ENCODE measurements around the gene TUBA1A.
A peak's percentile ranks its signal among the peaks of the same experiment; 100 is the strongest.
"Not testable (repeated sequence)": the region's sequence is repeated elsewhere in the genome, so short reads cannot be mapped to it uniquely, and the experiment has no call there.

Gene TUBA1A

DNA sequence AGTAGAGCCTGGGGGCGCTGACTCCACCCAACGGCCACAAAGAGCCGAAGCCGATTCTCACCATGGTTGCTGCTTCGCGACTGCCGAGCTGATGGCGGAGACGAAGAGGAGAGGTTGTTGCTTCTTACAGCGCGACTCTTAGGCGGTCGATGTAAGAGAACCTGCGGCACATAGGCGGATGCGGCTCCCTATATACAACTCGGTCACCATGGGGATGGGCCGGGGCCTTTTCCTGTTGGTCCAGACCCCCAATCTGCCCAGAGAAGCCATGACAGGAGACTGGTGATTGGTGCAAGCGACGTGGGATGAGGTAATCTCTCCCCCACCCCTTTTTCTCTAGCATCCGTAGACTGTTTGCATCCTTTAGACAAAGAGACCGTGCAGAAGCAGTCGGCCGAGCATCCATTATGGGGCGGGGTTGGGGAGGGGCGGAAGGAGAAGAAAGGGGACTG lies at the start of gene TUBA1A:
Gene TUBA1A (minus strand): TSS at position 165 of the 452 bp plus-strand sequence. CDS start 101 bp downstream, at position 64.
- DNase-seq = peak; percentile 100

DNA sequence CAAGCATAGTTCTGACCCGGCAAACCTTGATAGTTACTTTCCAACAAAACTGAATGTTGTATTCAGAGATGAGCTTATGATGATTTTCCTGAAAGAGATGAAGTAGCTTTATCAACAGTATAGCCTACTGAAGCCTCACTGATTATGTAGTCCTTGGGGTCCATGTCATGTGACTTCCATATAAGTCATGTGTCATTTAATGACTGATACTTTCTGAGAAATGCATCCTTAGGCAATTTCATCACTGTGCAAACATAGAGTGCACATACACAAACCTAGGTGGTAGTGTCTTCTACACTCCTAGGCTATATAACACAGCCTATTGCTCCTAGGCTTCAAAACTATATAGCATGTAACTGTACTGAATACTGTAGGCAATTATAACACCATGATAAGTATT lies 47.5 kb upstream of the TUBA1A start:
- no peak for DNase-seq

DNA sequence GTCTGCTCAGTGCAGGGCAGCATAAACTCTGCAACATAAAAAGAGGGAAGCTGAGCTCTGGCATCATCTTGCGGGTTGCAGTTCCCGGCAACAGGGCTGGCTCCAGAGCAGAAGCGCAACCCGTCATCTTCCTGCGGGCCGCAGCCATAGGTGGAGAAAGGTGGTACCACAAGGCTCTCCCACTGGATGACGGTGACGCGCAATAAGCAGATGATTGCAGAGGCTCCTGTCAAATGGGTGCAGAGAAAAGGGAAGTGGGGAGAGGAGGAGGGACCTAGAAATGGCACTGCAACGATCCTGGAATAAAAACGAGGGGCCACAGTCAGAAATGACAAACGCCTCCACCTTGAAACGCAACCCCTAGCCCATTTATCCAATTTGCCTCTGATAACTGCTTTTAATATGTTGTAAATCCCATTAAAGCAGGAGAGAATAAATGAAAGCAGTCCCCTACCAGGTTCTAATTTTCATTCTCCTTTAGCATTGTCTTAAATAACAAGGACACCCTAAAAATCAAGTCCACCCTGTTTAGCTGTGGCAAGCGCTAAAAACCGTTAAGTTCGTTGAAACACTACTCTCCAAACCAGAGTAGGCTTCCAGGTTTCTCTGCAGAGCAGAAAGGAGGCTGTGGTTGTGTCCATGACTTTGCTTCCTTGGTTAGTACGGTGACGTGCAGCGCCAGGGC lies 45.1 kb upstream of the TUBA1A start:
- DNase-seq = no peak

DNA sequence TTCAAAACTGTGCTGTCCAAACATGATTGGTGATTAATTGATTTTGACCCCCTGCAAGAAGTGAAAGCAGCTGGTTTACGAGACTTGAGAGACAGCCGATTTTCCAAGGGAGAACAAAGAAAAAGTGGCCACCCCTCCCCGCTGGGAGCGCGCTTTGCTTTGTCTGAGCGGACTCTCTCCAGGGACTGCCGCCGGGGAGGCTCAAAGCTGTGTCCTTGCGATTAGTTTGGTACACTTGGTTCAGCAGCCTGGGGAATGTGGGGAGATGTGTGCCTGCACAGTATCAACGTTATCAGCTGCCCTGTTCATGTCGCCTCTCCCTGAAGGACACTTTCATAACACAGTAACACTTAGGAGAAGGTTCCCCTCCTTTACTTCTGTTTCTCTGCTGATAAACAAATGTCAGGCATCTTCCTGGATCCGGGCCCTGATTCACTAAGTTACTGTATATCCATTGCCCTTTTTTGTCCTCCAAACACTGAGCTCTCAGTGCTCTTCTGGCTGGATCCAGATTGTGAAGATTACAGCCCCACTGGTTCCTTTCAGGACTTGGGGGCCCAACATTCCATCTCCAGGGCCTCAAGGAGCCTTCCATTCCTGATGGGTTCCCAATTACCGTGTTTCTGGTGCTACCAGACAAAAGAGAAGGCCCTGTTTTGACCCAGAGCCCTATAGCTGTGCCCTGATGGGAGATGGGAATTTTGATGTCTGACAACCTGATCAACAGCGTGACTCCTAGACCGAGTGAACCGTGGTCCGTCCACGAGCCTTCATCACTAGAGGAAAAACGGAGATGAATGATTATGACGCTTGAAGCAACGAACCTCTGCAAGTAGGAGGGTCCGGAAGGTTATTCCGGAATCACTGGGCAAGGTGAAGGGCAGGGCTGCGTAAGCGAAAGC lies 44.3 kb upstream of the TUBA1A start:
- DNase-seq = peak; percentile 65

DNA sequence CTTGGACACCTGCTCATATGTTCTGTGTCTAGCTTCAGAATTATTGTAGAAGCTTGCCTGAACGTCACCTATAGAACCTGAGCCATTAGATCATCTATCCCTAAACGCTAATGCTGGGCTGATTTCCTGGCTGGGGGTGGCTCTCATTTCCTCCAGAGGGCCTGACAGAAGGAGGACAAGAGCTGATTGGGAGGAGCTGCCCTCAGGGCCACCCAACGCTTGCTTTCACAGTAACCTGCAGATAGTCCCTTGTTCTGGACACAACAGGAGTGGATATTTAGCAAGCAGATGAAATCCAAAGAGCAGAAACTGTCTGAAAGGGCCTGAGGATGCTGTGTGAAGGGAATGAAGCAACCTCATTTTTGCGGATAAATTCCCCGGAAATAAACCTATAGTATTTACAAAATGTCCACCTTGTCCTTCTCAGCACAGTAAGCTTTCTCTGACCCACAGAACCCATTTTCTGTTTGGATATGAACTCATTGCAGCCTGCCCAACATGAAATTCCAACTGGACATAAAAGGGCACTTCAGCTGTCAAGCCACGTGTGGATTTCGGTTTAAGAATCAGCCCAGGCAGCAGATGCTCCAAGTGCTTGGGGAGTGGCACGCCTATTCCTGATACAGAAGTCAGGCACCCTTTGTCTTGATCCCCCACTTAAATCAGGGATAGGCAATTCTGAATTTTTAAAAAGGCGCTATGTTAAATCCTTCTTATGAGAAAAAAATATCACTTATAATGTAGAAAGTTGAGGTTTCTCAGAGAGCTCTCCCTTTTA lies 43.2 kb upstream of the TUBA1A start:
- DNase-seq = peak; percentile 18

DNA sequence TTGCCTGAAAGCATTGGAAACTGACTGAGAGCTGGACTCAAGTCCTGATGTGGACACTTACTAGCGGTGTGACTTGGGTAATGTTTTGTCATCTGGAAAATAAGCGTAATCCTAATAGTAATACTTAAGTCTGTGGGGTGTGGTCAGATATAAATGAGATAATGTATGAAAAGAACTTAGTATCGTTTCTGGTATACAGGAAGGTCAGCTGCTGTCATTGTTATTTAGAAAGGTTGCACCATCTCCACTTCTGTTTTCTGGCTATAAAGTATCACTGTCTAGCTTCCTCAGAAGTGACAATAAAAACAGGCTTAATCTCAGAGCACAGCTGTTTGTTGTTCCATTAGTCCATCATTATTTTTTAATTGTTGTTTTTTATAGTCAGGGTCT lies 41.9 kb upstream of the TUBA1A start:
- no peak for DNase-seq

DNA sequence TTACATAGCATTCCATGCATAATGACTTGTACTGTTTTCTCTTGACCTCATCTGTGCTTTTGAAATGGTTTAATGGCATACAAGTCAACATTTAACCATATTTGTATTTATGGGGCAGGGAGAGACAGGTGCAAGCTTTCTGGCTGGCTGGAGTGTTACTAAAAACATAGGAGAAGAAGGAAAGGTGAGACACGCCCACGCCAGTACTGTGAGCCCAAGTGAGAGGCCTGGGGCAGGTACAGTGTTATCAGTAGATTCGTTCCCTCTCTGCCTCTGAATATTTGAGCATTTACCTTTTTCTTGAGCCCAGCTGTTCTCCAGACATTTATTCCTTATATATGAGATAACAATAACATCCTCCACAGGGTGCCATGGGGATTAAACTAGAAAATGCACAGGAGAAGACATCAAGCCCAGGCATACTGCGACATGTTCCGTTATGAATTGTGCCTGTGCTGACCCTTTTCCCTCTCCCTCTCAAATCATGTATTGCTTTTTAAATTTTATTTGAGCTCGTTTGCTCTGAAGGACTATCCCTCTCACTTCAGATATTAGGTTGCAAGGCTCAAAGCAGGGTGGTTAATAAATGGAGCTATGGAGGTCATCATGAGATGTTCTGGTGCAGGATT lies 41.4 kb upstream of the TUBA1A start:
- DNase-seq = no peak

DNA sequence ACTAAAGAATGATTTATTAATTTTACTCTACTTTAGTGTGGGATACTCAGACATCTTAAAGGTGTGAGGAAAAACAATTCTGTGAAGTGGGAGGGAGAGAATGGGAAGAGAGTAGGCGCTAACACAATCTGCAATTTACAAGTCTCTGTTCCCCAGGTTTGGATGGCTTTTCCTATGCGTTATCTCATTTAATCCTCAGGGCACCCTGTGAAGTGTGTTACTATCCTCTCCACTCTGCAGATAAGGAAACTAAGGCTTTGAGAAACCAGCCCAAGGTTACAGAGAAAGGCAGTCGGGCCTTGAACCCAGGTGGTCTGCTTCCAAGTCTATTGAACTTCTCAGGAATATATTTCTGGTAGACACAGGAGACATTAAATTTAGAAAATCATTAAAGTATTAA lies 39.8 kb upstream of the TUBA1A start:
- no peak for DNase-seq

DNA sequence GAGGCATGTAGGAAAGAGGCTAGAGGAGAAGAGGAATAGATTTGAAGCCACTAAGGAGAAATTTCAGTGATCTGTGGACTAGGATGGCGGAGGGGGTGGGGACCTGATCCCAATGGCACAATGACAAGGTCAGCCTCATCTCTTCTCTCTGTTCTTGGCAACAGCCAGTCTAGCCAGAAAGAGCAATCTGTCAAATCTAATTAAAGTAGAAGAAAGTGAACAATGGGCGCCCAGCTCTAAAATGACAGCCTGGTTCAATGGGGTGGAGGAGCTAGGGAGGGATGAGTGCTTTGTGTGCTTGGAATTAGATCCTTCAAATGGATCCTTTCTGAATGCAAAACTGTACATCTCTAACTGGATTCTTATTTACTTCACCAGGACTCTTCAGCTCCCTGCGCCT lies 38.8 kb upstream of the TUBA1A start:
- no peak for DNase-seq

DNA sequence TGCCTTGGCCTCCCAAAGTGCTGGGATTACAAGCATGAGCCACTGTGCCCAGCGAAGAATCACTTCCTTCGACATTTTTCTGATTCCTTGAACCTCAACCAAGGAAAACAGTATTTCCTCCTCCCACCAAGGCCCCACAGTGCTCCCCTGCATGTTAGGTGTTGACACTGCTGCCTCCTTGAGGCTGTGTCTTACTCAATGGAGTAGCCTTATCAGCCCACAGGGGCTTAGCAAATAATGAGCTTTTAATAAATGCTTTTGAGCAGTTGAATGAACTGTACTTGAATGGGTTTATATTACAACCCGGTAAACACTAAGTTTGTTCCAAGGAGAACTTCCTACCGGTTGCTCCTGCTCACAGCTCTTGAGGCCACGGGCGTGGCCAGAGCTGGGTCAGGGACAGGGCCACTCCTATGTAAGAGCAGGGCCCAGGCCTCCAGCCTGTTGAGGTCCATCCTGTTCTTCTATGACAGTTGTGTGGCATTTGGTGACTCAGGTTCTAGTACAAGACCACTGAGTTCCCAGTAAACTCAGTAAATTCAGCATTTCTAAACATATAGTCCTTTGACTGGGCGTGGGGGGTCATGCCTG lies 36.8 kb upstream of the TUBA1A start:
- DNase-seq = peak; percentile 56

DNA sequence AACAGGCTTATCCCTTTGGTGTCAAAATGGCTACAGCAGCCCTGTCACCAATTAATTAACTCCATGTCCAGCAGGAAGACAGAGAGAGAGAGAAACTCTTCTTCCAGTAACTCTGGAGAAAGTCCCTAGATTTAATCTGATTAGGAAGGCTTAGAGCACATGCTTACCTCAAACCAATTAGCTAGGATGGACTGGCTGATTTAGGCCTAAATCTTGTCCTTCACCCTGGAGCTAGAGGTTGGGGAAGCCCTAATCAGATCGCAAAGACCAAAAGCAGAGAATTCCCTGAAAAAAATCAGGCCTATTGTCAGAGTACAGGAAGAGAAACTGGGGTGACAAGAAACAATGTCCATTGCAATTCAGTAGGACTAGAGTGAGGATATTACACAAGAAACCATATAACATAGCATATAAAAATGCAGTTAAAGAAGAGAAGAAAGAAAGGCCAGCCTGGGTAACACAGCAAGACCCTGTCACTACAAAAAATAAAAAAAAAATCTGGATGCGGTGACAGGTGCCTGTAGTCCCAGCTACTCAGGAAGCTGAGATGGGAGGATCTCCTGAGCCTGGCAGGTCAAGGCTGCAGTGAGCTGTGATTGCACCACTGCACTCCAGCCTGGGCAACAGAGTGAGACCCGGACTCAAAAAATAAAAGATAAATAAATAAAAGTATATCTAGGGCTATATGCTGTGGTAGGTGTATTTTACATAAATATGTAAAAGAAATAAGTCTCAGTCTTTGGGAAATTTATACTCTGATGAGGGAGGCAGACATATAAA lies 34.9 kb upstream of the TUBA1A start:
- no peak for DNase-seq

DNA sequence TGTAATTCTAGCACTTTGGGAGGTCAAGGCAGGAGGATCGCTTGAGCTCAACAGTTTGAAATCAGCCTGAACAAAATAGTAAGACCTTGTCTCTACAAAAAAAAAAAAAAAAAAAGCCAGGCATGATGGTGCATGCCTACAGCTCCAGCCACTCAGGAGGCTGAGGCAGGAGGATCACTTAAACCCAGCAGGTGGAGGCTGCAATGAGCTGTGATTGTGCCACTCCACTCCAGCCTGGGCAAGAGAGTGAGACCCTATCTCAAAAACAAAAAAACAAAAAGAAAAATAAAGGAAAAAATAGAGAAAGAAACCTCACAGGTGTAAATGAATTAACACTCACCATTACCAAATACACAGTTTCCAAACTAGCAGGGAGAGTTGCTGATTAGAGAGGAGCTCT lies 34.2 kb upstream of the TUBA1A start:
- no peak for DNase-seq

DNA sequence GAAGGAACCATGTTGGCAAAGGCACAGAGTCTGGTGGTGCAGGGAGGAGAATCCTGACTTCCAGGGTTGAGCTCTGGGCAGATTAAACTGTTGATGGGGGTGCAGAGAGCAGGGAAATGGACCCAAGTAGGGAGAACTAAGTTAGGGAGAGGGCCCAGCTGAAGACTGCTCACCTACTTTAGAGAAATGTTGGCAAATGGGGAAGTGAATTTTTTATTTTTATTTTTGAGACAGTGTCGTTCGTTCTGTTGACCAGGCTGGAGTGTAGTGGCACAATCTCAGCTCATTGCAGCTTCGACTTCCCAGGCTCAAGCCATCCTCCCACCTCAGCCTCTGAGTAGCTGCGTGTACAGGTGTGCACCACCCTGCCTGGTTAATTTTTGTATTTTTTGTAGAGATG lies 32.1 kb upstream of the TUBA1A start:
- DNase-seq = no peak

DNA sequence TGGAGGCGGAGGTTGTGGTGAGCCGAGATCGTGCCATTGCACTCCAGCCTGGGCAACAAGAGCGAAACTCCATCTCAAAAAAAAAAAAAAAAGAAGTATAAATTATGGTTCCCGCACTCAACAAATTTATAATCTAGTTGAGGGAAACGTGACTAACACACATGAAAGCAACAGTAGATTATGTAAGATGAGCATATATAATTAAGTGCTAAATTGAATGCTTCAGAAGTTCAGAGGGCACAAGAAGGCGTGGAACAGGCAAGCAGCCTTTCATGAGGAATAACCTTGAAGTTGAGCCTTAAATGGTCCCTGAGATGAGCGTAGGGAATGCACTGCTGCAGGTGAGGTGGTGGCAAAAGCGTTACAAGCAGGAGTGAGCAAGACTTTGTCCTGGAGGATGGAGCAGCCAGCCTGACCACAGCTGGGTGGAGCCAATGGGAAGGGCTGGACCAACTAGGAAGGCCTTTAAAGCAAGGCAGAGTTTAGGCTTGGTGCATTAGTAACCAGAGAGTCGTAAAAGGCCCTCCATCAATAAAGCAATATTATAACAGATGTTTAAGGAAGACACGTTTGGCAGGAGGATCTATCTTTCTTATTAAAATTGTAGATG lies 30.6 kb upstream of the TUBA1A start:
- no peak for DNase-seq

DNA sequence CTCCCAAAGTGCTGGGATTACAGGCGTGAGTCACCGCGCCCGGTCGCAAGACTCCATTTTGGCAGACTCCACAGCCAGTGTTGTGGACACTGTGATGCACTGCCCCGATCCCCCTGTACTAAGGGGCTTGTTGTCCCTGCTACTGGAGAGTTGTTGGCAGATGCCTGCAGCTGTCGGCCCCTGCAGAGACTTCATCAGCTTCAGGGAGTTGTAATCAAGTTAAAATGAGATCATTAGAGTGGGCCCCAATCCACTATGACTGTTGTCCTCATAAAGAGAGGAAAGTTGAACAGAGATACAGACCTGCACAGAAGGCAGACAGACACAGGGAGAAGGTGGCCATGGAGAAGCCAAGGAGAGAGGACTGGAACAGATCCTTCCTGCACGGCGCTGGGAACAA lies 23.7 kb upstream of the TUBA1A start:
- no peak for DNase-seq

DNA sequence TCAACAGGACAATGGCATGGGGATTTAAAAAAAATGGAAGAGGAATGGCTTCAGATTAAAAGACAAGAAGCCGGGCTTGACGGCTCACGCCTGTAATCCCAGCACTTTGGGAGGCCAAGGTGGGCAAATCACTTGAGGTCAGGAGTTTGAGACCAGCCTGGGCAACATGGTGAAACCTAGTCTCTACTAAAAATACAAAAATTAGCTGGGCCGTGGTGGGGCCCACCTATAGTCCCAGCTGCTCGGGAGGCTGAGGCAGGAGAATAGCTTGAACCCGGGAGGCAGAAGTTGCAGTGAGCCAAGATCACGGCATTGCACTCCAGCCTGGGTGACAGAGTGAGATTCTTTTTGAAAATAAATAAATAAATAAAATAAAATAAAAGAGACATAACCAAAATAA lies 21.8 kb upstream of the TUBA1A start:
- not testable (repeated sequence) for DNase-seq

DNA sequence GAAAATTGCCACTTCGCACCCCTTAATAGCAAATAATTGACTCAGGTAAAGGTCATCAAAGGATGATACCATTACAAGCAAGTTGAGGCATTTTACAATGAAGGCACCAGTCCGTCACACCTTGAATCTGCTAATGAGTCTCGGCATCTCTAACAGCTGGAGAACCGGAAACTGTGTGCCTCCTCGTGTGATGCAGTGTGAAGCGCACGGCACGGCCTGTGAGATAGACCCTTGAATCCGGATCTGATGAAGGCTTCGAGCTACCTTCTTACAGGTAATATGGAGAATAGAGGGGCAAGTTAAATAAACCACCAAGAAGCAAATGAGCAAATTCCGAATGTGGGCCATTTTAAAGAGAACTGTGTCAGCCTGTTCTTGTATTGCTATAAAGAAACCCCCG lies 19.8 kb upstream of the TUBA1A start:
- no peak for DNase-seq

DNA sequence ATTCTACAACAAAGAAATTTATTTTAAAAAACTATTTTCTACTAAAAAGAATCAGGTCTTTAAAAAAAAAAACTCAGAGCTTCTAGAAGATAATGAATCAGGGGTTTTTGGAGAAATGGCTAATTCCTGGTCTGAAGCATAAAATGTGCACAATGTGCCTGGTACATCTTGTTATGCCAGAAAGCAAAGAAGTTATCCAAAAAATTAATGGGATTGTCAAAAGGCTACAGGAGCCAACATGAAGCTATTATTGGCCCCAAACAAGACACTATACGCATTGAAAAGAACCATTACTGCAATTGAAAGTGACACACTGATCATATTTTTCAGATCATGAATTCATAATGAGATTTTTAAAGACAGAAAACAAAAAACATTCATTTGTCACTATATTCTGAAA lies 19.3 kb upstream of the TUBA1A start:
- no peak for DNase-seq

DNA sequence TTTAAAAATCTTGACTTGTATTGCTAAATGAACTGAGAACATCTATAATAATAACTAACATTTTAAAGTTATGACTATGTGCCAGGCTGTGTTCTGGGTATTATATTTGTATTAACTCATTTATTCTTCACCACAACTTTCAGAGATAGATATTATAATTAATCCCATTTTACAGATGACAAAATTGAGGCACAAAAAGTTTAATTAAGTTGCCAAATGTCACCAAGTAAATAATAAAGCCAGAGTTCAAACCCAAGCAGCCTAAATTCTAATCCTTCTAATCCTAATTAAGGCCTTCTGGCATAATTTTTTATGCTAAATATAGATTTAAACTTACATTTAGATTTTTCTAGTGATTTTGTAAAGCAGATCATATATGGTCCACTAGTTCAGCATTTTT lies 17.5 kb upstream of the TUBA1A start:
- no peak for DNase-seq

DNA sequence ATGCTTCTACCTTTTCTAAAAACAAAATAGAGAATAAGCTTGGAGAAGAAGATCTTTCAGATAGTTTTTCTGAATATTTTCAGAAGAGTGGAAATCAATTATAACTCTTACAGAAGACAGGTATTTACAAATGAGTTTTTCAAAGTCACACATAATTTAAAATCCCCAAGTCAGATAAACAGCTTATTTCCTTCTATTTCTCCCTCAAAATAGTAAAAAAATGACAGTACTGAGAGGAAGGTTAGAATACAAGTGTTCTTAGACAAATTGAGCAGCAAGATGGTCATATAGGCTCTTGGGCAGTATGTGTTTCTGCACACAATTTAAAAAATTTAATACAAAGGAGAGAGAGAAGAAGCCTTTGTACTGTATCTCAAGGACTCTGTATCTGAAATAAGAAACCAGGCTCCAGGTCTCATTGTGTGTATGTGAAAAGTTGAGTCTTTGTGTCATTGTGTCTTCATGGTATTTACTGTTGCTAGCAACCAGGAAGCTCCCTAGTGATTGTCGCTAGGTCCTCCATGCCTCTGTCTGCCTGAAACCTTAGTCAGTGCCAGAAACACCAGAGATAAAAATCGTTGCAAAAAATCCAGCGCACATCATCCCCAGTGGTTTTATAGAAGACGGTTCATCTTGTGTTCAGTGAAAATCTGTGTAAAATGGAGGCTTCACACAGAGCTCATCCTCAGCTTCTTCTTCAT lies 12.9 kb upstream of the TUBA1A start:
- DNase-seq = peak; percentile 50
